ENCODE results near the gene GPR17.

The GPR17 gene

GRCh38 chr2:127640082-127641072 lies 5.6 kb upstream of the GPR17 start:
- in situ Hi-C loops (cut with HindIII; ENCODE audit: low sequenced_read_pairs), result no loop called here

GRCh38 chr2:127641133-127641532 lies 4.8 kb upstream of the GPR17 start:
- in situ Hi-C loops (cut with HindIII; ENCODE audit: low sequenced_read_pairs), result no loop called here

GRCh38 chr2:127641846-127642507 lies 4.0 kb upstream of the GPR17 start:
- in situ Hi-C loops (cut with HindIII; ENCODE audit: low sequenced_read_pairs), result no loop called here

GRCh38 chr2:127642706-127643438 lies 3.1 kb upstream of the GPR17 start:
- in situ Hi-C loops (cut with HindIII; ENCODE audit: low sequenced_read_pairs), result no loop called here

GRCh38 chr2:127643439-127644065 lies 2.4 kb upstream of the GPR17 start:
- in situ Hi-C loops (cut with HindIII; ENCODE audit: low sequenced_read_pairs), result no loop called here

- in situ Hi-C loops (cut with HindIII; ENCODE audit: low sequenced_read_pairs), result no loop called here
Observed at GRCh38 chr2:127644066-127645025, 1.6 kb upstream of the GPR17 start.

GRCh38 chr2:127645026-127645394 lies 943 bp upstream of the GPR17 start:
- in situ Hi-C loops (cut with HindIII; ENCODE audit: low sequenced_read_pairs), result no loop called here

GRCh38 chr2:127646487-127647241 lies 711 bp downstream of the GPR17 start:
- in situ Hi-C loops (cut with HindIII; ENCODE audit: low sequenced_read_pairs), result no loop called here

- in situ Hi-C loops (cut with HindIII; ENCODE audit: low sequenced_read_pairs), result no loop called here
Observed at GRCh38 chr2:127647242-127648190, 1.6 kb downstream of the GPR17 start.

GRCh38 chr2:127648321-127648720 lies 2.4 kb downstream of the GPR17 start:
- in situ Hi-C loops (cut with HindIII; ENCODE audit: low sequenced_read_pairs), result no loop called here

- in situ Hi-C loops (cut with HindIII; ENCODE audit: low sequenced_read_pairs), result no loop called here
Observed at GRCh38 chr2:127649100-127649611, 3.2 kb downstream of the GPR17 start.

- in situ Hi-C loops (cut with HindIII; ENCODE audit: low sequenced_read_pairs), result no loop called here
Observed at GRCh38 chr2:127649684-127650040, 3.7 kb downstream of the GPR17 start.

- in situ Hi-C loops (cut with HindIII; ENCODE audit: low sequenced_read_pairs), result no loop called here
Observed at GRCh38 chr2:127650041-127650784, 4.3 kb downstream of the GPR17 start.

- in situ Hi-C loops (cut with HindIII; ENCODE audit: low sequenced_read_pairs), result no loop called here
Observed at GRCh38 chr2:127650785-127651380, 4.9 kb downstream of the GPR17 start.

- in situ Hi-C loops (cut with HindIII; ENCODE audit: low sequenced_read_pairs), result no loop called here
Observed at GRCh38 chr2:127651381-127651809, 5.4 kb downstream of the GPR17 start.

GRCh38 chr2:127651971-127652550 lies 6.1 kb downstream of the GPR17 start:
- in situ Hi-C loops (cut with HindIII; ENCODE audit: low sequenced_read_pairs), result no loop called here
